A673 (cell line): ENCODE data around the gene LURAP1L.

ENCODE experiments used
- EZH2 ChIP-seq: fragments of 200-600 bp; sonication (generic); IDR thresholded peaks from 2 replicates; pipeline ENCODE4 v1.6.1; 2017; ENCODE audit warnings: borderline replicate concordance, low read depth, mild to moderate bottlenecking, mixed read lengths, antibody characterized with exemption, low read length; ENCODE audit not compliant: poor library complexity, severe bottlenecking
- TF ChIP-seq, protein P1 (sequence below): fragments of 300-800, 200-600 bp; sonication (generic); conservative IDR thresholded peaks from 2 replicates; pipeline ENCODE4 v1.5.1; 2017; ENCODE audit warnings: low read depth, mild to moderate bottlenecking, antibody characterized with exemption, low read length, moderate library complexity, mixed read lengths

DNA sequence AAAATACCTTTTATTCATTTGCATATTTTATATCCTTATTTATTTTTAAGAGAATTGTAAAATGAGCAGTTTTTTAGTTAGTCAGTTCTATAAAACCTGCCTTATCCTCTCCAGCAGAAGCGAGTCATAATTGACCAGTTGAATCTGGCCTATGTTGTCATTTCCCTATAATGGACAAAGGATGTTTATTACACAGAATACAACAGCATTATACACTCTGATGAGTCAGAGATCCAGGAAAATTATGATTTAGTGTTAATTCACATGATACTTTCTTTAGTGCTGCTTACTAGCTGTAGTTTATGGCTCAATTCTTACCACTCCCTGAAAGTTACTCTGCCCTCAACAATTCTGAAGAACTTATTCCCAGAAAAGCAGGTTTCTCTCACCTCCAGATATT lies 26.8 kb upstream of the LURAP1L start:
- TF ChIP-seq, protein P1, sequence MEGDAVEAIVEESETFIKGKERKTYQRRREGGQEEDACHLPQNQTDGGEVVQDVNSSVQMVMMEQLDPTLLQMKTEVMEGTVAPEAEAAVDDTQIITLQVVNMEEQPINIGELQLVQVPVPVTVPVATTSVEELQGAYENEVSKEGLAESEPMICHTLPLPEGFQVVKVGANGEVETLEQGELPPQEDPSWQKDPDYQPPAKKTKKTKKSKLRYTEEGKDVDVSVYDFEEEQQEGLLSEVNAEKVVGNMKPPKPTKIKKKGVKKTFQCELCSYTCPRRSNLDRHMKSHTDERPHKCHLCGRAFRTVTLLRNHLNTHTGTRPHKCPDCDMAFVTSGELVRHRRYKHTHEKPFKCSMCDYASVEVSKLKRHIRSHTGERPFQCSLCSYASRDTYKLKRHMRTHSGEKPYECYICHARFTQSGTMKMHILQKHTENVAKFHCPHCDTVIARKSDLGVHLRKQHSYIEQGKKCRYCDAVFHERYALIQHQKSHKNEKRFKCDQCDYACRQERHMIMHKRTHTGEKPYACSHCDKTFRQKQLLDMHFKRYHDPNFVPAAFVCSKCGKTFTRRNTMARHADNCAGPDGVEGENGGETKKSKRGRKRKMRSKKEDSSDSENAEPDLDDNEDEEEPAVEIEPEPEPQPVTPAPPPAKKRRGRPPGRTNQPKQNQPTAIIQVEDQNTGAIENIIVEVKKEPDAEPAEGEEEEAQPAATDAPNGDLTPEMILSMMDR: no peak
- TF ChIP-seq EZH2: no peak
